H1 (cell line): ENCODE measurements around the gene SLC6A6. TPM values are rescaled to one million over a fixed set of nuclear protein-coding genes. Genes with fewer than 3 reads are reported as not detected.

ENCODE experiments used
- CTCF ChIA-PET: fragments of 300-600 bp; sonication (Branson Sonifier 250); formaldehyde crosslinking; loops from one replicate; lab custom pipeline; 2021; ENCODE audit not compliant: partially characterized antibody; lab: Charles Lee
- POLR2A ChIA-PET: fragments of 300-600 bp; sonication (Branson Sonifier 250); formaldehyde crosslinking; loops from one replicate; lab custom pipeline; 2021; ENCODE audit warnings: inconsistent platforms; ENCODE audit not compliant: partially characterized antibody; lab: Charles Lee
- DNase-seq, 2 experiments: peaks; one replicate each; pipeline versions ENCODE4 v3.0.0 to v3.0.0-alpha.2; 2010 to 2022; ENCODE audit warnings: low spot score in 2 of 2, low read depth in 1 of 2, mixed read lengths in 1 of 2
- FAIRE-seq: peaks from 2 replicates; lab custom pipeline; 2011; peaks lifted over from hg19 to GRCh38; lab: Jason Lieb, UNC
- H2AFZ ChIP-seq: 2 replicates; pipeline ENCODE4 v1.8.1; 2012; ENCODE audit warnings: low read length, inconsistent platforms
- H2AK5ac ChIP-seq: 2 replicates; pipeline ENCODE4 v1.6.1; 2013; ENCODE audit warnings: low read depth, low read length
- H2BK120ac ChIP-seq: replicated peaks from 2 replicates; pipeline ENCODE3; 2013; ENCODE audit warnings: low read depth, low read length, inconsistent platforms
- H2BK12ac ChIP-seq: 2 replicates; pipeline ENCODE4 v1.6.1; 2013; ENCODE audit warnings: low read depth, low read length
- H2BK15ac ChIP-seq: 2 replicates; pipeline ENCODE4 v1.6.1; 2013; ENCODE audit warnings: low read length
- H2BK20ac ChIP-seq: 2 replicates; pipeline ENCODE4 v1.6.1; 2013; ENCODE audit warnings: low read length
- H2BK5ac ChIP-seq: 2 replicates; pipeline ENCODE4 v1.6.1; 2013; ENCODE audit warnings: low read depth, low read length
- H3K14ac ChIP-seq: 2 replicates; pipeline ENCODE4 v1.6.1; 2013; ENCODE audit warnings: inconsistent platforms; ENCODE audit not compliant: insufficient read length
- H3K18ac ChIP-seq: 2 replicates; pipeline ENCODE4 v1.6.1; 2013; ENCODE audit warnings: low read length; ENCODE audit errors: extremely low read depth
- H3K23ac ChIP-seq: 2 replicates; pipeline ENCODE4 v1.6.1; 2013; ENCODE audit warnings: inconsistent platforms; ENCODE audit not compliant: insufficient read length
- H3K23me2 ChIP-seq: 2 replicates; pipeline ENCODE4 v1.6.1; 2013; ENCODE audit warnings: low read depth, low read length
- H3K27ac ChIP-seq: 2 replicates; pipeline ENCODE4 v1.6.1; 2011; ENCODE audit warnings: low read depth, low read length, inconsistent platforms
- H3K27me3 ChIP-seq, 4 experiments: replicated peaks in 1 of 4; 1 replicate in 1 of 4; 2 replicates in 3 of 4; pipeline versions ENCODE4 v1.6.1 to v1.8.1; 2011 to 2013; ENCODE audit warnings: low read length in 3 of 4, mild to moderate bottlenecking in 3 of 4, inconsistent platforms in 2 of 4, mixed read lengths in 2 of 4, moderate library complexity in 1 of 4; ENCODE audit not compliant: control insufficient read depth in 3 of 4, insufficient read depth in 3 of 4; ENCODE audit errors: extremely low read depth in 1 of 4
- H3K36me3 ChIP-seq, 4 experiments: 2 replicates each; pipeline versions ENCODE4 v1.6.1 to v1.8.1; 2011 to 2013; ENCODE audit warnings: mild to moderate bottlenecking in 4 of 4, low read length in 3 of 4, moderate library complexity in 2 of 4, control low read depth in 1 of 4, inconsistent platforms in 1 of 4; ENCODE audit not compliant: insufficient read depth in 4 of 4, control insufficient read depth in 2 of 4
- H3K4ac ChIP-seq: replicated peaks from 2 replicates; pipeline ENCODE3; 2013; ENCODE audit warnings: low read length, low read depth, mixed read lengths, inconsistent platforms; ENCODE audit not compliant: insufficient read length
- H3K4me1 ChIP-seq, 4 experiments: replicated peaks in 1 of 4; 1 replicate in 1 of 4; 2 replicates in 3 of 4; pipeline versions ENCODE4 v1.6.1 to v1.8.1; 2011 to 2013; ENCODE audit warnings: low read length in 3 of 4, inconsistent platforms in 2 of 4, mixed read lengths in 1 of 4; ENCODE audit not compliant: insufficient read depth in 4 of 4, control insufficient read depth in 3 of 4
- H3K4me2 ChIP-seq, 2 experiments: 2 replicates each; pipeline versions ENCODE4 v1.6.1 to v1.8.1; 2011 to 2013; ENCODE audit warnings: low read depth in 2 of 2, low read length in 2 of 2, control low read depth in 1 of 2, inconsistent platforms in 1 of 2, mild to moderate bottlenecking in 1 of 2; ENCODE audit not compliant: insufficient read depth in 1 of 2
- H3K4me3 ChIP-seq, 4 experiments: fragments of 200-600, 300-600 bp in 1 of 4; sonication (generic), shearing (Covaris generic), sonication (Bioruptor Twin) in 1 of 4; 2 replicates each; pipeline versions ENCODE4 v1.5.1 to v1.8.1; 2011 to 2016; ENCODE audit warnings: low read length in 4 of 4, low read depth in 3 of 4, control low read depth in 2 of 4, inconsistent platforms in 2 of 4, mild to moderate bottlenecking in 2 of 4, mixed read lengths in 1 of 4, moderate library complexity in 1 of 4; ENCODE audit not compliant: insufficient read depth in 2 of 4; ENCODE audit errors: extremely low read depth in 1 of 4
- H3K56ac ChIP-seq: replicated peaks from 2 replicates; pipeline ENCODE3; 2013; ENCODE audit warnings: low read depth, mild to moderate bottlenecking, mixed read lengths, low read length, inconsistent platforms; ENCODE audit not compliant: insufficient read length
- H3K79me1 ChIP-seq: 2 replicates; pipeline ENCODE4 v1.6.1; 2013; ENCODE audit warnings: low read depth, low read length, control low read depth
- H3K79me2 ChIP-seq, 2 experiments: 2 replicates each; pipeline versions ENCODE4 v1.6.1 to v1.8.1; 2012 to 2013; ENCODE audit warnings: low read length in 2 of 2, mild to moderate bottlenecking in 2 of 2, inconsistent platforms in 1 of 2; ENCODE audit not compliant: insufficient read depth in 2 of 2, control insufficient read depth in 1 of 2
- H3K9ac ChIP-seq, 4 experiments: replicated peaks in 1 of 4; 1 replicate in 1 of 4; 2 replicates in 3 of 4; pipeline versions ENCODE4 v1.6.1 to v1.8.1; 2011 to 2013; ENCODE audit warnings: low read depth in 3 of 4, low read length in 3 of 4, control low read depth in 2 of 4, mild to moderate bottlenecking in 2 of 4, moderate library complexity in 2 of 4, inconsistent platforms in 1 of 4; ENCODE audit errors: extremely low read depth in 1 of 4
- H3K9me3 ChIP-seq, 2 experiments: 2 replicates each; pipeline versions ENCODE4 v1.6.1 to v1.8.1; 2012 to 2013; ENCODE audit warnings: mild to moderate bottlenecking in 2 of 2, moderate library complexity in 2 of 2, control low read depth in 1 of 2, inconsistent platforms in 1 of 2, low read depth in 1 of 2, low read length in 1 of 2, mixed read lengths in 1 of 2; ENCODE audit not compliant: insufficient read depth in 2 of 2
- H4K20me1 ChIP-seq, 2 experiments: replicated peaks in 1 of 2; 2 replicates each; pipeline versions ENCODE3 to v1.8.1; 2011 to 2013; ENCODE audit warnings: inconsistent platforms in 2 of 2, low read length in 2 of 2, mild to moderate bottlenecking in 1 of 2; ENCODE audit not compliant: insufficient read depth in 2 of 2, control insufficient read depth in 1 of 2
- H4K5ac ChIP-seq: 2 replicates; pipeline ENCODE4 v1.6.1; 2013; ENCODE audit warnings: low read length, low read depth, mixed read lengths, inconsistent platforms; ENCODE audit not compliant: insufficient read length
- H4K8ac ChIP-seq: 2 replicates; pipeline ENCODE4 v1.8.0; 2013; ENCODE audit warnings: mild to moderate bottlenecking, moderate library complexity, low read length, inconsistent platforms; ENCODE audit not compliant: insufficient read depth; ENCODE audit errors: extremely low read depth
- H4K91ac ChIP-seq: replicated peaks from 2 replicates; pipeline ENCODE3; 2013; ENCODE audit warnings: low read length, mixed read lengths, inconsistent platforms; ENCODE audit not compliant: insufficient read length
- EGR1 ChIP-seq: IDR thresholded peaks from 2 replicates; pipeline ENCODE4 v1.6.1; 2011; ENCODE audit warnings: low read depth, low read length, borderline replicate concordance
- KDM1A ChIP-seq: fragments of 200-600, 300-600 bp; sonication (generic); IDR thresholded peaks from 2 replicates; pipeline ENCODE4 v1.7.1; 2016; ENCODE audit warnings: mild to moderate bottlenecking, low read length, borderline replicate concordance
- RXRA ChIP-seq: IDR thresholded peaks from 2 replicates; pipeline ENCODE4 v1.6.1; 2011; ENCODE audit warnings: low read depth, mild to moderate bottlenecking, low read length, moderate library complexity; ENCODE audit not compliant: insufficient read depth
- YY1 ChIP-seq: IDR thresholded peaks from 2 replicates; pipeline ENCODE4 v1.6.1; 2011; ENCODE audit warnings: low read depth, mild to moderate bottlenecking, low read length
- WGBS, 2 experiments: shearing (Covaris generic) in 1 of 2; methylation state at CpG; one replicate each; pipeline versions ENCODE4 v1.1.6 to v1.1.7; 2013 to 2015; ENCODE audit warnings: low lambda C conversion rate in 2 of 2, mixed read lengths in 2 of 2, inconsistent platforms in 1 of 2, low coverage in 1 of 2, missing lambda C conversion rate in 1 of 2; ENCODE audit not compliant: insufficient replicate concordance in 2 of 2, insufficient coverage in 1 of 2, insufficient read length in 1 of 2; ENCODE audit errors: extremely low coverage in 1 of 2, missing lambda C conversion rate in 1 of 2; 5-methylcytosine and 5-hydroxymethylcytosine counted together
- polyA plus RNA-seq, 7 experiments: library from polyadenylated mRNA; depleted of rRNA in 3 of 7; stranded (reverse) in 5 of 7; unstranded in 2 of 7; fragments of >200 nt in 5 of 7; fragments of 200-250 nt in 2 of 7; gene quantifications; 1 replicate in 5 of 7; 2 replicates in 1 of 7; 4 replicates in 1 of 7; pipeline versions ENCODE4 v1.2.1 to v1.2.3, GENCODE V29; 2011 to 2013; ENCODE audit warnings: missing spikeins in 2 of 7, mixed read lengths in 2 of 7
- total RNA-seq: library from RNA; stranded (reverse); fragmentation: NEBNext Ultra II Directional; extraction: Animal tissue kit (Norgen Biotek cat#: 25700); gene quantifications from 2 replicates; pipeline ENCODE4 v1.2.1, GENCODE V29; 2021

SLC6A6 gene
- total and polyA plus RNA-seq, 2 of the 8 experiments (the other 6 are each of a cell fraction or from before 2014, with no cell fraction given) = 66.2 to 144 TPM

GRCh38 chr3:14448756-14449727, 46.6 kb downstream of the SLC6A6 start:
- Histone ChIP-seq H2BK12ac (no peak overlapping the region), H2AK5ac (no peak overlapping the region), H2BK5ac (no peak overlapping the region; the same call in 1 of the 2 replicates), H3K27ac (no peak overlapping the region), H4K20me1 (peaks cover 4 to 13% of the 10 kb centered on the region in 2 experiments), H3K9me3 (no peaks in the 10 kb centered on the region), H3K56ac (no peak overlapping the region), H2AFZ (no peak overlapping the region), H3K4me2 (no peak overlapping the region), H4K8ac (no peak overlapping the region; the same call in 1 of the 2 replicates), H4K91ac (no peak overlapping the region), H2BK120ac (no peak overlapping the region), H3K36me3 (peaks cover 29 to 67% (median 54%) of the 10 kb centered on the region in 4 experiments), H3K79me1 (peaks cover 6% of the 10 kb centered on the region; the same call in 1 of the 2 replicates), H3K23ac (no peak overlapping the region), H2BK20ac (no peak overlapping the region), H3K14ac (no peak overlapping the region), H3K18ac (no peak overlapping the region), H3K79me2 (no peaks in the 10 kb centered on the region), H4K5ac (no peak overlapping the region), H3K4me1 (peaks cover 0 to 2% (median 0%) of the 10 kb centered on the region in 4 experiments; a peak in 1 of 7 replicates), H2BK15ac (no peak overlapping the region), H3K4ac (no peak overlapping the region), H3K4me3 (no peak overlapping the region), H3K27me3 (no peaks in the 10 kb centered on the region), H3K9ac (no peak overlapping the region), H3K23me2 (peaks cover 6% of the 10 kb centered on the region; the same call in 1 of the 2 replicates)
- TF ChIP-seq YY1 (no peak), EGR1 (no peak), KDM1A (no peak), RXRA (no peak)
- no peak for FAIRE-seq
- no peak for DNase-seq
- ChIA-PET POLR2A (interaction anchor here (0.9 to 1.4 kb wide), 3 partner anchors 8 to 270 kb away, joined by 3 read pairs; partner anchors contain the start of gene LSM3), CTCF (interaction anchor here (0.8 to 2.4 kb wide), 9 partner anchors 10 to 245 kb away, joined by 3 to 9 read pairs (median 3); no protein-coding TSS in a partner anchor)
- WGBS, 2 experiments = 88% methylated on average over 15 of the region's 15 CpGs; no CpG with 5 or more reads in 1 of the 2 experiments
